K562 (cell line): Measurements from ENCODE around the gene YOD1. TPM values are rescaled to one million over a fixed set of nuclear protein-coding genes. Genes with fewer than 3 reads are reported as not detected.
A peak's percentile ranks its signal among the peaks of the same experiment; 100 is the strongest.

Source experiments
- CREB3L1 ChIP-seq: fragments of 450-650 bp; IDR thresholded peaks from 2 replicates; pipeline ENCODE4 v1.6.1; 2014; ENCODE audit warnings: low read depth, mild to moderate bottlenecking, moderate library complexity, borderline replicate concordance
- CREM ChIP-seq: IDR thresholded peaks from 2 replicates; pipeline ENCODE4 v1.6.1; 2014; ENCODE audit warnings: antibody characterized with exemption, low read depth
- E2F1 ChIP-seq: sonication (generic); formaldehyde crosslinking; IDR thresholded peaks from 2 replicates; pipeline ENCODE4 v1.8.1; 2023; ENCODE audit warnings: mild to moderate bottlenecking, missing genetic modification reagents, moderate library complexity
- GATA2 ChIP-seq: sonication (generic); formaldehyde crosslinking; IDR thresholded peaks from 2 replicates; pipeline ENCODE4 v1.4.0; 2020; ENCODE audit warnings: mild to moderate bottlenecking, missing genetic modification reagents
- HNRNPUL1 ChIP-seq: fragments of 200-400 bp; formaldehyde crosslinking; IDR thresholded peaks from 2 replicates; pipeline ENCODE4 v1.6.1; 2017; ENCODE audit warnings: low read length
- MYNN ChIP-seq, 2 experiments: sonication (generic); formaldehyde crosslinking in 1 of 2; IDR thresholded peaks; 2 replicates each; pipeline versions ENCODE4 v1.5.0 to v1.6.1; 2016 to 2020; ENCODE audit warnings: antibody characterized with exemption in 1 of 2, missing genetic modification reagents in 1 of 2
- NFXL1 ChIP-seq: fragments of 450-650 bp; formaldehyde crosslinking; IDR thresholded peaks from 2 replicates; pipeline ENCODE4 v1.4.0; 2021; ENCODE audit warnings: mild to moderate bottlenecking
- POLR3A ChIP-seq: IDR thresholded peaks from 2 replicates; pipeline ENCODE4 v1.6.1; 2011; ENCODE audit warnings: borderline replicate concordance, mild to moderate bottlenecking, moderate library complexity; ENCODE audit not compliant: insufficient read length, insufficient read depth; ENCODE audit errors: extremely low read depth
- RBM39 ChIP-seq: fragments of 200-400 bp; formaldehyde crosslinking; optimal IDR thresholded peaks from 2 replicates; pipeline ENCODE3; 2018; ENCODE audit warnings: low read depth, low read length
- RHOXF2B ChIP-seq: fragments of 250-450 bp; sonication (Bioruptor Pico); conservative IDR thresholded peaks from 2 replicates; pipeline ENCODE4 v1.5.1; 2021
- SIN3A ChIP-seq, 2 experiments: fragments of 150-350 bp in 1 of 2; IDR thresholded peaks; 2 replicates each; pipeline ENCODE4 v1.6.1; 2011 to 2016; ENCODE audit warnings: borderline replicate concordance in 2 of 2, low read depth in 2 of 2, low read length in 2 of 2, mild to moderate bottlenecking in 2 of 2, moderate library complexity in 2 of 2; ENCODE audit not compliant: control insufficient read depth in 1 of 2
- SMAD3 ChIP-seq: fragments of 450-650 bp; formaldehyde crosslinking; conservative IDR thresholded peaks from 2 replicates; pipeline ENCODE4 v1.4.0; 2020; ENCODE audit warnings: mild to moderate bottlenecking
- SMARCA5 ChIP-seq: fragments of 450-650 bp; IDR thresholded peaks from 2 replicates; pipeline ENCODE4 v1.6.1; 2016
- SREBF2 ChIP-seq: sonication (generic); formaldehyde crosslinking; IDR thresholded peaks from 2 replicates; pipeline ENCODE4 v1.4.0; 2020; ENCODE audit warnings: mild to moderate bottlenecking, missing genetic modification reagents
- STAT6 ChIP-seq: sonication (generic); formaldehyde crosslinking; IDR thresholded peaks from 2 replicates; pipeline ENCODE4 v1.8.1; 2023; ENCODE audit warnings: mild to moderate bottlenecking, missing genetic modification reagents
- TFAM ChIP-seq: fragments of 250-450 bp; sonication (Bioruptor Pico); conservative IDR thresholded peaks from 2 replicates; pipeline ENCODE4 v1.5.0; 2021; ENCODE audit warnings: mild to moderate bottlenecking, moderate library complexity
- TRIM24 ChIP-seq, 2 experiments: fragments of 450-650 bp; IDR thresholded peaks; 2 replicates each; pipeline ENCODE4 v1.6.1; 2016
- XRCC3 ChIP-seq: fragments of 450-650 bp; IDR thresholded peaks from 2 replicates; pipeline ENCODE4 v1.6.1; 2017; ENCODE audit warnings: mild to moderate bottlenecking, moderate library complexity
- ZBTB26 ChIP-seq: fragments of 450-650 bp; formaldehyde crosslinking; IDR thresholded peaks from 2 replicates; pipeline ENCODE4 v1.4.0; 2022; ENCODE audit warnings: missing genetic modification characterization
- ZNF695 ChIP-seq: fragments of 450-650 bp; formaldehyde crosslinking; IDR thresholded peaks from 2 replicates; pipeline ENCODE4 v1.4.0; 2020; ENCODE audit warnings: mild to moderate bottlenecking, moderate library complexity
- polyA plus RNA-seq, 8 experiments: library from polyadenylated mRNA; depleted of rRNA in 4 of 8; stranded (reverse) in 5 of 8; unstranded in 3 of 8; fragments of >200 nt; fragmentation: Nextera tagmentation in 2 of 8; fragmentation: Illumina TruSeq in 1 of 8; extraction: Ambion mirVana in 2 of 8; extraction: Trizol in 1 of 8; gene quantifications; 2 replicates each; pipeline versions ENCODE4 v1.2.1 to v1.2.3, GENCODE V29; 2011 to 2014; ENCODE audit warnings: inconsistent platforms in 1 of 8, missing spikeins in 1 of 8
- total RNA-seq, 7 experiments: library from RNA; depleted of rRNA in 6 of 7; stranded (reverse); fragments of >200 nt in 6 of 7; fragmentation: Illumina TruSeq in 2 of 7; extraction: Trizol in 2 of 7; gene quantifications; 2 replicates each; pipeline versions ENCODE4 v1.2.1 to v1.2.3, GENCODE V29; 2011 to 2021; ENCODE audit warnings: low replicate concordance in 1 of 7

Gene YOD1
- total and polyA plus RNA-seq, 9 of the 15 experiments (the other 6 are each of a cell fraction or from before 2014, with no cell fraction given), result 18.2 to 78.1 (median 46.9) TPM

- TF ChIP-seq MYNN (IDR thresholded peaks at IDR 0.05), result no peak
- TF ChIP-seq MYNN (CRISPR knock-in tag; IDR thresholded peaks at IDR 0.05), result no peak
- no peak for TF ChIP-seq TFAM (CRISPR knock-in tag)
- TF ChIP-seq SMARCA5, result no peak
- no peak for TF ChIP-seq CREM
- TF ChIP-seq XRCC3, result no peak
- TF ChIP-seq SREBF2 (CRISPR knock-in tag), result no peak
- TF ChIP-seq HNRNPUL1, result no peak
- no peak for TF ChIP-seq ZBTB26
- no peak for TF ChIP-seq STAT6 (CRISPR knock-in tag)
- TF ChIP-seq SIN3A (IDR thresholded peaks at IDR 0.05; ENCODE audit: borderline replicate concordance in 2 of 2, control insufficient read depth in 1 of 2, low read depth in 2 of 2, low read length in 2 of 2), result no peak
- no peak for TF ChIP-seq RBM39
- peak; percentile 87; the same call in 1 of the 2 replicates for TF ChIP-seq SMAD3 (CRISPR knock-in tag)
- no peak for TF ChIP-seq RHOXF2B
- no peak for TF ChIP-seq ZNF695
- TF ChIP-seq TRIM24 (IDR thresholded peaks at IDR 0.05), result no peak
- no peak for TF ChIP-seq NFXL1
- TF ChIP-seq GATA2 (CRISPR knock-in tag), result no peak
- TF ChIP-seq E2F1, result no peak
- no peak for TF ChIP-seq POLR3A
- TF ChIP-seq CREB3L1, result no peak
Measured at GRCh38 chr1:207025146-207025880, 25.7 kb downstream of the YOD1 start (continued).
